Activated CD8-positive, alpha-beta memory T cell treated with anti-CD3 and anti-CD28 coated beads, Interleukin-2, amount 50 U/mL, for 1 hour (primary cell): ENCODE results near the gene LYZL2.
"Not testable (repeated sequence)": the region's sequence is repeated elsewhere in the genome, so short reads cannot be mapped to it uniquely, and the experiment has no call there.

Experiments used
- DNase-seq: peaks from one replicate; pipeline ENCODE4 v3.0.0-alpha.2; 2020; ENCODE audit errors: extremely low read depth

Gene LYZL2

DNA sequence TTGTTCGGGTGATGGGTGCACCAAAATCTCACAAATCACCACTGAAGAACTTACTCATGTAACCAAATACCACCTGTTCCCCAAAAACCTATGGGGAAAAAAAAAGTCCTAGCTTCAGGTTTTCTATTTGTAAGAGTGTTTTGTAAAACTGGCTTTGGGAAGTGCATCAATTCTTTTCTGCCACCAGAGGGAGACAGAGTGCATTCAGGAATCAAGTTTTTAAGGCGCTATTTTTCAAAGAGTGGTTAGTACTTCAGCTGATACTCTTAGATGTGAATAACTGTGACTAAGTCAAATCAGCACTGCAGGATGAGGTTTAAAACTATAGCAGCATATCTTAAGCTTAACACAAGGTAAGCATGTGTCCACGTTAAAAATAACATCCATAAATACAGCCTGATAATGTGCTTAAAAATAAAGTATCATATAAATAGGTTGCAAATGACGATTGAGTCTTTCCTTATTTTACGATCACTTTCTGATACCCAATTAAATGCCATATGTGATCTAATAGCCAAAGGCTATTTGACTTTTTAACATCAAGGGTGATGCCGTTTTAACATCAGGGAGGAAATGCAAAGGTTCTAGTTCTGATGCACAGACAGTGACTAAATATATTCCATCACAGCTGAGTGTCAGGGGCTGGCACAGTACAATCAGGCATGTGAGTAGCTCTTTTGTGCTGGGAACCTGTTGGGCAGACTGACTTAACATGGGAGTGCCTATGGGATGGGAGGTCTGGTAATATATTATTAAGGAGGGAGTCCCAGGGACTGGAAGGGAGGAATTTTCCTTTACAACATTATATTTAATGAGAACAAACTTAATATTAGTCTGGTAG is 10.6 kb upstream of the LYZL2 start:
- DNase-seq = no peak

DNA sequence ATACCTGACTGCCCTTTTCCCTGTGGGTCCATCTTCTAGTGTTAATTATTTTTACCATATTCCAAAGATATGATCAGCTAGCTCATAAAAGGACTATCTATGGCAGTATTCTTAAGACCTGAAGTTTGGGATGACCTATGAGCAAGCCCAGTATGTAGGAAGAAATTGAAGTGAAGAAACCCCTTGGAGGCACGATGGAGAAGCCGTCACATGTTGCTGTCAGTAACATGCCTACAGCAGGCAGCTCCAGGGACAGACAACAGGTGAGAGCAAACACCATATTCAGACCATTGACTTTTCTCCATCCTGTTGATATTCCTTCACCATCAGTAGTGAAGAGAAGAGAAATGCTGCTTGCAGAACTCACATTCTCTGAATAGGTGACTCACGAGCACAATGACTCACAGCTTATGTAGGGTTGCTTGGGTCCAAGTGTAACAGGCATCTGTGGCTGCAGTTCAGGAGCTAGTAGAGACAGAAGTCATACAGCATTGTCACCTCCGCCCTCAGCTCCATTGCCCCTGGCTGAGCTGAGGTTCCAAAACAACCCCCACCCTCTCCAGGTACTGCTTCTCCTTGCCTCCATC is 8.4 kb upstream of the LYZL2 start:
- no peak for DNase-seq

DNA sequence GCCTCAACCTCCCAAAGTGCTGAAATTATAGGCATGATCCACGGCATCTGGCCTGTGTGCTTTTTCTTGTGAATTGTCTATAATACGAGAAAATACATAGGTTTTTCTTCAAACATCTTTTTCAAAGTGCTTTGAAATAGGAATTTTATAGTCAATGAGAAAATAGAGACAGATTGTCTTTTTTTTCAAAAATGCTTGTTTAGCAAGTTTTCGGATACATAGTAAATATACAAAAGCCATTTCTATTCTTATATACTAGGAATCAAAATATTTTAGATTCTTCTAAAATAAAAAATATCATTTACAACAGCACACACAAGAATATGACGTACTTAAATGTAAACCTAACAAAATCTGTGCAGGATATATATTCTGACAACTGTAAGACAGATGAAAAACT is 1.6 kb upstream of the LYZL2 start:
- no peak for DNase-seq

DNA sequence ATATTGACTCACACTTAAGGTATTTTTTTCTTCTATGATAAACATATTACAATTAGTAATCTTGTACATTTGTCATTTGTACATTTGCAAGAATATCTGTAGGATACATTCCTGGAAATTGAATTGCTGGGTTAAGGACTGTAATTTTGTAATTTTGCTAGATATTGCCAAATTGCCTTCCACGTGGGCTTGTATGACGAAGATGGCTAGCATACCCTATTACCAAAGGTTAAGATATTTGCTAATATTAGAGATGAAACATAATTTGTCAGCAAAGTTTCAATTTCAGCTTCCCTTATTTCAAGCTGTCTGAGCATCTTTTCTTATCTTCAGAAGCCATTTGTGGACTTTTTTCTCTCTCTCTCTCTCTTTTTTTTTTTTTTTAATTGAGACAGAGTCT is 1.0 kb upstream of the LYZL2 start:
- no peak for DNase-seq

DNA sequence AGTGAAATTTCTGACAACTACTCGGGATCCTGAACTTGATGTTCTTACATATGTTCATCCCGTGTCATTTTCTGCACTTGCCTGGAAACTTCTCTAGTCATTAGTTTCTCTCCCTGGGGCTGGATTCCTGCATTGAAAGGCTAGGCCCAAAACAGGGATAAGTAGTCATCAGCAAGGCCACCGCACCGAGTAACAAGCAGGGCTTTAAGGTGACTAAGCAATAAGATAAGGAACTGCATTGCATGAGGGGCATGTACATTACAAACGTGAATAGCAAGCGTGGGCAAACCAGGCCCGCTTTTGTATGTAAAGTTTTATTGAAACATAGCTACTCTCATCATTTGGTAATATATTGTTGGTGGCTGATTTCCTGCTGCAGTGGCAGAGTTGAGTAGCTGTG is 977 bp downstream of the LYZL2 start:
- not testable (repeated sequence) for DNase-seq

DNA sequence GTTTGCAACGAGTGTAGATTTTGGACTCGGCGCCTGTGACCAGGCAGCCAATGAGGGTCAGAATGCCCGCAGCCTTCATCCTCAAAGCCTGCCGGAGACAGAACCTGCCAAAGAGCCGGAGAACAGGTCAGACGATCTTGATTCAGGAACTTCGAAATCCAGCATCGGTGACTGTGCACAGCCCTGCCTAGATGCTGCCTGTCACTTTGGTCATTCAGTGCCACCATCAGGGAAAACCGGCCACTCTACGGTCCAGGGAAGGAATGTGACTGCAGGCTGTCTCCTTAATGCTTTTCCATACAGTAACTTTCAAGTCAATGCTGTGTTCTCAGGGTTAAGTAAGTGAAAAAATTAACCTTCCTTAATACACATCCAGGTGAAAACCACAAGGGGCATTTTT is 2.7 kb downstream of the LYZL2 start:
- DNase-seq = not testable (repeated sequence)

DNA sequence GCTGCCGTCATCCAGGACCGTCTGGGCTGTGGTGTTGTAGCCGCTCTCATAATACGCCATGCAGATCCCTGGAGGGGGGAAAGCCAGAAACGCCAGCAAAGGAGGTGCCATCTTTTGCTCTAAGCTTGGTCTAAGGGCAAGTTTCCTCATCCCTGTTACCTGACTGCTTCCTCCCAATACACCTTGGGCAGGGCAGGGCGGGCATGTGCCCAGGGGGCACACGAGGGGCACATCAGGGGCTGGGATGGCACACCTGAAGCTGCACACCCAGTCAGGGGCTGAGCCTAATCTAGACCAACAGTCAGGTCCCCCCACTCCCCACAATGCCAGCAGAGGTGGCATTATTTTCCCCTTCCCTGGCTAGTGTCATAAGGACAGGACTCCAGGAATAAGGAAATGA is 3.4 kb downstream of the LYZL2 start:
- DNase-seq = not testable (repeated sequence)

DNA sequence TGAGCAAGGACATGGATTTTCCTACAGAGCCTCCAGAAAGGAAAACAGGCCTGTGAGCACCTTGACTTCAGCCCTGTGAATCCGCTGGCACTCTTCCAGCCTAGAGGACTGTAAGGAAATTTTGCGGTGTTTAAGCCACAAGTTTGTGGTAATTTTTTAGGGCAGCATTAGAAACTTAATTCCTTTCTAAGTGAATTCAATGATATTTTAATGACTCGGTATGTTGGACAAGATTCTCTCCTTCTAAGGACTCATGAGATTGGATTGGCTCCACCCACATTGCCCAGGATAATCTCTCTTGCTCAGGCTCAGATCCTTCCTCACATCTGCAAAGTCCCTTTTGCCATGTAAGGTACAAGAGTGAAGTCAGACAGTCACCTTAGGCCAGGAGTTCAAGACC is 4.5 kb downstream of the LYZL2 start:
- no peak for DNase-seq

DNA sequence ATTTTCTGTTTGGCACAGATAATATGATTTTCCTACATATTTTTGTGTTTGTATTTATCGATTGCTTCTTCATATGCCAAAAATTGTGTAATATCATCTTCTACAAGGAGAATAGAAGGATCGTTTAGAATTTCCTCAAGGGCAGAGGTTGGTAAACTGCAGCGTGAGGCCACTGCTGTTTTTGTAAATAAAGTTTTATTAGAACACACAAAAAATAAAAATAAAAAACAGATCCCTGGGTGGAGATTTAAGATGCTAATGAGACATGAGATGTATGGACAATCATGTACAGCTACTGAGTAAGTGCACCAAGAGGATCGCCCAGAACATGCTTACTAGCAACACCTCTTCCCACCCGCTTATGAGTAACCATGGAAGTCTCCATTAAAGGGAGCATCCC is 9.6 kb downstream of the LYZL2 start:
- no peak for DNase-seq

DNA sequence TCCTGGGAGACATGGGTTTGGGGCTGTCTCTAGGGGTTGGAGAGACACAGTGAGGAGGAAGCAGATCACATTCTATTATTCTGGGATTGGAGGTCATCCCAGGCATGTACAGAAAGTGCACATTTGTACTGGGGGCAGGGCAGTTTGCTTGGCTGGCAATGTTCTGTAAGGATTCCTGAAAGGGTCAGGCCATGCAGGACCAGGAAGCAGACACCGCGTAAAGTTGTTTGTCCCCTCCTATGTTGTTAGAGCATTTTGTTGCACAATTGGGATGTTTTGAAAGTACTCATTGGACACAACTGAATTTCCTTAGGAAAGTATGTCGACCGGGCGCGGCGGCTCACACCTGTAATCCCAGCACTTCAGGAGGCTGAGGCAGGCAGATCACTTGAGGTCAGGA is 12.5 kb downstream of the LYZL2 start:
- no peak for DNase-seq

DNA sequence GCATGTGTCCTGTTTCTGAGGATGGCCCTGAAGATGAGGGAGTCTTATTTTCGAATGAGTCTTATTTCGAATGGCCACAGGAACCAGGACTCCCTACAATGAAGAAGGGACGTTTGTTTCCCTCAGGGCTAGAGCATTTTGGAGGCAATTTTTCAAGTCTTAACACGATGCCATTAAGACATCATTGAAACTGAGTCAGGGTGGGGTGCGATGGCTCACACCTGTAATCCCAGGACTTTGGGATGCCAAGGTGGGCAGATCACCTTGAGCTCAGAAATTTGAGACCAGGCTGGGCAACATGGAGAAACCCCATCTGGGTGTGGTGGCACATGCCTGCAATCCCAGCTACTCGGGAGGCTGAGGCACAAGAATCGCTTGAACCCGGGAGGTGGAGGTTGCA is 18.5 kb downstream of the LYZL2 start:
- DNase-seq = not testable (repeated sequence)

DNA sequence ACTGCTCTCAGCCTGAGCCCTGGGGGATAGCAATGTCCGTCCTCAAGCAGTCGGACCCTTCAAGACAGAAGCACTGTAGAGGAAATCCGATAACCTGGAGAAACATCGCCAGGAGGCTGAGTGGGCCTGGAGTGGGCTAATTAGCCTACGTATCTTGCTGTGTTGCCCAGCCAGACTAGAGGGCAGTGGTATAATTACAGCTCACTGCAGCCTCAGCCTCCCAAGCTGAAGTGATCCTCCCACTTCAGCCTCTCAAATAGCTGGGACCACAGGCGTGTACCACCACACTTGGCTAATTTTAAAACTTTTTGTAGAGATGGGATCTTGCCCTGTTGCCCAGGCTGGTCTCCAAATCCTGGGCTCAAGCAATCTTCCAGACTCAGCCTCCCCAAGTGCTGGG is 21.7 kb downstream of the LYZL2 start:
- no peak for DNase-seq

DNA sequence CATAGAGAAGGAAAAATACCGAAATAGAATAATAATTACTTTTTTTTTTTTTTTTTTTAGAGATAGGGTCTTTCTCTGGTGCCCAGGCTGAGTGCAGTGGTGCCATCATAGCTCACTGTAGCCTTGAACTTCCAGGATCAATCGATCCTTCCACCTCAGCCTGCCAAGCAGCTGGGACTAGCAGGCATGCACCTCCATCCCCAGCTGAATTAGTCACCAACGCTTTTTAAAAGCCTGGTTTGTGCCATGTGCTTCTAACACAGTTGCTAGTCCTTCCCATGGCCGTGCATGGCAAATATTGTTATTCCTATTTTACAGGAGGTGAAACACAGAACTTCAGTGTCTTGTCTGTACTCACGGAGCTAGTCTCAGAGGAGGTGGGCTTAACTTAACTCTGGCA is 23.2 kb downstream of the LYZL2 start:
- DNase-seq = no peak

DNA sequence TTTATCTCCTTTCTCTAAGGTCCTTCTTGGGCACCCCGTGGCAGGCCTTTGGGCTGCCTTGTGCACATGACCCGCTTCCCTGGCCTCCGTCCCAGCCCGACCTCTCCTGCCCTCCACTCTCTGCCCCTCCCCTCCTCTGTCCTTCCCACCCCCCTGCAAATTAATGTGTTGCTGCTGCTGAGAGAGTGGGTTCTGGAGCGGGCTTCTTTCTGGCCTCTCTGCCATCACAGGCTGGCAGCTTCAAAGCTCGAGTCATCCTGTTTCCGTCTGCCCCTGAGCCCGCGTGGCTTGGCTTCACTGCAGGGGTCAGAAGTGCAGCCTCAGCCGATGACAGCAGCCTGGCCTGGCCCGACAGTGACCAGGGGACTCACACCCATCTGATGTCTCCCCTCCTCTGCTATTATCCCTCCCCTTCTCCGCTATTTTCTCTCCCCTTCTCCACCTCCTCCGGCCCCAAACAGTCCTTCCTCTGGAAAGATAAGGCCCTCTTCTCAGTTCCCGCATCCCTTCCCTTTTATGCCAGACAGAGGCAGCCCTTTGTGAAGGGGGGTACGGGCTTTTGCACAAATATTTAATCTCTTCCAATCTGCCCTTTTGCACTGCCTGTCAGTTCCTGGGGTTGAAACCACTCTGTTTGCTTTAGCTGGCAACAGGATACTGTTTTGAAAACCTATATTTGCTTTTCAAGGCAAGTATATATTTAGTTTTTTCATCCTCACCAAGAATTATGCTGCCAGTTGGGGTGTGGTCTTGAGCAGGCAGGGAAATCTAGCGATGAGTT is 24.0 kb downstream of the LYZL2 start:
- not testable (repeated sequence) for DNase-seq

DNA sequence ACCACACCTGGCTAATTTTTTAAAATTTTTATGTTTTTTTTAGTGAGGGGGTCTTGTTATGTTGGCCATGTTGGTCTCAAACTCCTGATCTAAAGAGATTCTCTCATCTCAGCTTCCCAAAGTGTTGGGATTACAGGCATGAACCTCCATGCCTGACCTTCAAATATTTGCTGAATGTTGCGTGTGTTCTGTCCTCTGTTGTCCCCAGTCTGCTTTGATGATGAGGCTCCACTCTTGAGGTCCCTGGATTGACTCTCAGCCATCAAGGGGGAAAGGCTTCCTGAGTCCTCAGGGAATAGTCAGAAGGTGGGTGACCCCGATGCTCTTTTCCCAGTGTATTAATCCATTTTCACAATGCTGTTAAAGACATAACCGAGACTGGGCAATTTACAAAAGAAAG is 26.0 kb downstream of the LYZL2 start:
- DNase-seq = no peak

DNA sequence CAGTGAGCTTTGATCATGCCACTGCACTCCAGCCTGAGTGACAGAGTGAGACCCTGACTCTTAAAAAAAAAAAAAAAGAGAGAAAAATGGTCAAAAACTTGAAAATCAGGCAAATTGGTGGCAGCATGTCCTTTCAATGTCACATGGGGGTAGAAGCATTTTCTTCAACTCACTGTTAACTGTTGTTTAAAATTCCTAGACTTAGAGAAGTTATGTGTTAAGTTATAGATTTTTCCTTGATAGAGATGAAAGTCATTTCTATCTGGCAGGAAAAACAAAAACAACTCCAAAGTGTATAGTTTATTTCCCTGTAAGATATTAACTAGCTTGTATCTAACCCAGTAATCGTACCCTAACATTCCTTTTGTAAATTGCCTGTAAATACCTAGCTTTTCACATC is 26.8 kb downstream of the LYZL2 start:
- no peak for DNase-seq

DNA sequence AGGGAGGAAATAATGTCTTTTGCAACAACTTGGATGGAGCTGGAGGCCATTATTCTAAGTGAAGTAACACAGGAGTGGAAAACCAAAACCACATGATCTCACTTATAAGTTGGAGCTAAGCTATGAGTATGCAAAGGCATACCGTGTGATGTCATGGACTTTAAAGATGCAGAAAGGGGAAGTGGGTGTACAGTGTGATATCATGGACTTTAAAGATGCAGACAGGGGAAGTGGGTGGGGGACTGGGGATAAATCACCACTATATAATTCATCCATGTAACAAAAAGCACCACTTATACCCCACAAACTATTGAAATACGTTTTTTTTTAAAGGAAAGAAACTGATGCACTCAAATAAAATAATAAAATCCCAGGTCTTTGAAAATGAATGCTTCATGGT is 29.5 kb downstream of the LYZL2 start:
- DNase-seq = no peak

DNA sequence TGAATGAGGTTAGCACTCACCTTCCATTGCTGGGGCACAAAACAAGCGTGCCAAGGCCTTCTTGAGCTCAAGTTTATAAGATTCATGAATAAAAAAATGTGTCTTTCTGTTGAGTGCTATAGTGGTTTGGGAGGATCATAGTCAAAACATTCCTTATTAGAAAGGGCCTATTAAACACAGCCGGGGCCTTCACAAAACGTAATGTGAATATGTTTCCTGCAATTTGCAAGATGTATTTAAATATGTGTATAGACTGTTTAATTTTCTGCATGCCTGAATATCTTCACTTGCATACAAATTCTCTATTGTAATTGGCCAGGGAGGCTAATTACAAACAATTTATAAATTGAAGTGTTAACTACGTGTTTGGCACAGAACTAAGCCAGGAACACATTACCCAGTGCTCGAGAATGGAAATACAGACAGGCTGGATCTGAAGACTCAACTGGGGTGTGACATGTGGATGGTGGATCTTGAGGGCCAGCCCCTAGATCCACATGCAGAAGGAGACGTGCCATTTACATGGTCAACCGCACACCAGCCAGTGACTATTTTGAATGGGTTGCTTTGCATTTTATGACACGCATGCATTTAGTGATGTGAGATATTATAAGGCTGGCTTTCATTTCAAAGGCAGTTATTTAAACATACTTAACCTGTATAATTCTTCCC is 31.3 kb downstream of the LYZL2 start:
- DNase-seq = no peak

DNA sequence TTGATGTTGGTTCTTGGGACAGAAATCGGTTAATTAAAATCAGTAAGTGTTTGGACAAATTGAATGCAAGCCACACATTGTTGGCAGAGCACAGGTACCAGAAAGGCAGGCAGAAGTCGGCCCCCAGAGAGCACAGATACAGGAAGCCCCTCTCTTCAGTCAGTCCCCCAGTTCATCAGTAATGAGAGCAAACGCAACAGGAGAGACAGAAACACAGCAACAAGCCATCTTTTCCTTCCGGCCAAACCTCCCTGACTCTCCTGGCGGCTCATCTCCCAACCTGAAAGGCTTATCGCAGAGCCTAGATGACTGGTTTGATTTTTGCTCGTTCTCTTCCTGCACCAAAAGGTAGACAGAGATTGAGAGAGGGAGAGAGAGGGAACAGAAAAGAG is 32.1 kb downstream of the LYZL2 start:
- not testable (repeated sequence) for DNase-seq

DNA sequence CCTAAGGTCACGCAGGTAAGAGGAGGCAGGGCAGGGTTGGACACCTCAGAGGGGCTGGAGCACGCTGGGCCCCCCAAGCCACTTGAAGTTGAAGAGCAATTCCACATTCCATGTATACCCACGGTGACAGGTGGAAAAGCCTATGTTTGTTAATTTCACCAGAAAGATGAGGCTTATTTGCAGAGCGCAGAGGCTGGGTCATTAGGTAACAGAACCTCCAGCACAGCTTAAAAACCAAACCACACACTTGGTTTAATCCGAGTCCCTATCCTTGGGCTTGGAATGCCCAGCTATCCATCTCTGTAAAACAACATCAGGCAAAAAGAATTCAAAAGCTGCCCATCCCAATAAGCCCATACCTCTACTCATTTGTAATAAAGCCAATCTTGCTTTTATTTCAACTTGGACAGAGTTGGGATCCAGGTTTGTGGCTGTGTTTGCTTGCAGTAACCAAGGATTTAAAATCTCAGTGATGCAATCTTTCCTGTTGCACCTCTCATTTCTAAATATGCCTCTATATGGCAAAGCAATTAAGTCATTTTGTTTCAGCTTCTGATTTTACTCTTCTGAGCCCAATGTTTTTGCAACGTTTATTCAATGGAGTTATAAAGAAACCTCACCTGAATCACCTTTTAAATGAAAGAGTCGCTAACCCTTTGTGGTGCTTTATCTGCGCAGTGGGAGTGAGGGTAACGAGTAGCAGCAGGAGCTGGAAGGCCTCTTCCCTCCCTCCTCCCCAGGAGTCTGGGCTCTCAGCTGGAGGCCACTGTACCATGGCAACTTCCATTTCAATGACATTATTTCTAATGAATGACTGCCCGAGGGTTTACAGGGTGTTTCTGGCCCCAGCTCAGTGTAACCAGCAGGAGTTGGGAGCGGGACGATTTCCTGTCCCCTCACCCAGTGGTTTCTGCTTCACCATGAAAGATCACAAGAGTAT is 32.8 kb downstream of the LYZL2 start:
- DNase-seq = not testable (repeated sequence)

DNA sequence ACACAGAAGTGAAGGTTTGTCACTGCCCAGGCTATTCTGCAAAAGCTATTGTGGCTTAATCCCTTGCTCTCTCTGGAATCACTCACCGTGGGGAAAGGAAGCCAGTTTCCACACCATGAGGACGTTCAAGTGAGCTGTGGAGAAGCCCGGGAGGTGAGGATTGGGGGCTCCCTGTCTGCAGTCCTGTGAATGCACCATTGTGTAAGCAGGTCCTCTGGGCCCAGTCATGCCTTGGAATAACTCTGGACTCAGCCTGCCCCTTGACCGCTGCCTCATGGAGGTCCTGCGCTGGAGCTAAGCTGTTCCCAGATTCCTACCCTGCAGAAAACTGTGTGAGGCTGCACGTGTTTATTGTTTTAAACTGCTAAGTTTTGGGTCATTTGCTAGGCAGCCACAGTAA is 33.5 kb downstream of the LYZL2 start:
- no peak for DNase-seq
